Heart right ventricle (tissue), 16 donors: ENCODE results near the gene ARHGEF3. TPM values are rescaled to one million over a fixed set of nuclear protein-coding genes. Genes with fewer than 3 reads are reported as not detected.

Experiments used
- ATAC-seq, 8 donors: fragments of 200-7000 bp; cut with Tn5 transposase; one replicate each; pipeline ENCODE4 v1.9.1; 2020; ENCODE audit warnings: mild to moderate bottlenecking in 8 of 8, moderate library complexity in 8 of 8, moderate number of reproducible peaks in 1 of 8
- DNase-seq, 2 donors: peaks; one replicate each; pipeline ENCODE4 v3.0.0-alpha.2; 2020
- H3K27ac ChIP-seq, 10 donors: fragments of 200-600 bp; sonication (generic) in 2 of 10; one replicate each; pipeline versions ENCODE4 v1.5.0 to v1.8.0; 2020 to 2022; ENCODE audit warnings: mild to moderate bottlenecking in 3 of 10
- H3K27me3 ChIP-seq, 7 donors: fragments of 200-600 bp; one replicate each; pipeline ENCODE4 v1.8.0; 2021 to 2022; ENCODE audit warnings: mild to moderate bottlenecking in 2 of 7
- H3K36me3 ChIP-seq, 9 donors: fragments of 200-600 bp; sonication (generic) in 1 of 9; one replicate each; pipeline versions ENCODE4 v1.5.0 to v1.8.0; 2020 to 2022; ENCODE audit warnings: mild to moderate bottlenecking in 2 of 9
- H3K4me1 ChIP-seq, 9 donors: fragments of 200-600 bp; sonication (generic) in 1 of 9; one replicate each; pipeline versions ENCODE4 v1.5.0 to v1.8.0; 2020 to 2022; ENCODE audit warnings: mild to moderate bottlenecking in 4 of 9
- H3K4me3 ChIP-seq, 10 donors: fragments of 200-600 bp; sonication (generic) in 2 of 10; one replicate each; pipeline versions ENCODE4 v1.5.0 to v1.8.0; 2020 to 2022; ENCODE audit warnings: mild to moderate bottlenecking in 7 of 10, moderate library complexity in 2 of 10
- H3K9me3 ChIP-seq, 11 donors: fragments of 200-600 bp in 10 of 11; sonication (generic) in 2 of 11; one replicate each; pipeline versions ENCODE4 v1.5.0 to v1.8.0; 2013 to 2022; ENCODE audit warnings: mild to moderate bottlenecking in 2 of 11, control low read depth in 1 of 11, moderate library complexity in 1 of 11
- CTCF ChIP-seq, 9 donors: fragments of 200-600 bp; sonication (generic) in 2 of 9; IDR thresholded peaks; one replicate each; pipeline versions ENCODE4 v1.5.0 to v1.8.0; 2021 to 2022; ENCODE audit warnings: antibody characterized with exemption in 9 of 9, mild to moderate bottlenecking in 5 of 9, moderate library complexity in 1 of 9
- WGBS, 2 donors: extraction: QIAGEN DNeasy Blood & Tissue Kit; methylation state at CpG; one replicate each; pipeline ENCODE4 v1.1.7; 2013; ENCODE audit warnings: inconsistent platforms in 1 of 2; 5-methylcytosine and 5-hydroxymethylcytosine counted together
- intact Hi-C, 10 donors: fragments of 100-400 bp; cut with DNase I; formaldehyde crosslinking; loops; one replicate each; pipeline versions ENCODE4 v1.11.1 to v1.14.2; 2022
- polyA plus RNA-seq, 2 donors: library from polyadenylated mRNA; stranded (reverse); fragments of 200-250 nt; gene quantifications; one replicate each; pipeline ENCODE4 v1.2.3, GENCODE V29; 2013
- total RNA-seq, 10 donors: library from RNA; stranded (reverse); fragmentation: NEBNext Ultra II Directional in 3 of 10; extraction: Animal tissue kit (Norgen Biotek cat#: 25700) in 3 of 10; gene quantifications; one replicate each; pipeline versions ENCODE4 v1.2.1 to v1.2.4, GENCODE V29; 2021 to 2023
- donor health status: Arrhythmogenic right ventricular cardiomyopathy.
- donor health status: ischemic (EF 13 %, LVEDD 7.1; RV severe dilation, severe dysfunction).
- donor health status: healthy with polysubstance abuse.
- donor health status: DM: no; HTN: yes; CAD: no.
- donor health status: DM: no; HTN: no; CAD: no.
- donor health status: ischemic (EF 25% LVEDD 6.9; RV normal size, moderate dysfunction).
- donor health status: ischemic (EF 25% LVEDD 5.7; RV mildly dilated, moderate dysfunction).
- donor health status: healthy.
- donor health status: DM: yes; HTN: yes; CAD: no.
- donor health status: Ischemic cardiomyopathy.
- donor health status: ischemic (EF 35%, LVEDD 5.7; RV mildly dilated, moderate dysfunction).
- donor health status: nonischemic (EF 11% LVEDD 7.7; RV severe dilation, severe dysfunction).
- donor health status: DM: yes; HTN: yes; CAD: no.
- donor health status: PGD.
- donor health status: ischemic (EF 29% LVEDD 5.4; RV normal size, mild dysfunction).
- donor health status: nonischemic (EF 23%, LVEDD 6.1; RV moderate dilation, normal function).

Gene ARHGEF3
- total and polyA plus RNA-seq, 12 donors = 6.6 to 26.1 (median 17.0) TPM

- Histone ChIP-seq H3K9me3 (no peaks in the 10 kb centered on the region), H3K27me3 (peaks cover 0 to 3% (median 0%) of the 10 kb centered on the region in 7 donors), H3K27ac (no peak overlapping the region), H3K36me3 (no peaks in the 10 kb centered on the region), H3K4me3 (no peak overlapping the region), H3K4me1 (peaks cover 0 to 13% (median 9%) of the 10 kb centered on the region in 9 donors)
- no peak for ATAC-seq
- intact Hi-C loops = no loop called here
- no peak for TF ChIP-seq CTCF (IDR thresholded peaks at IDR 0.05)
- DNase-seq = no peak
- WGBS, 2 donors = 91 to 95% methylated on average over 2 of the region's 2 CpGs
Measured at GRCh38 chr3:56819016-56819809, 17.5 kb upstream of the ARHGEF3 start.

GRCh38 chr3:56818156-56818985 is 16.6 kb upstream of the ARHGEF3 start:
- 80 to 84% methylated on average over 6 of the region's 6 CpGs for WGBS, 2 donors
- H3K36me3 ChIP-seq = no peaks in the 10 kb centered on the region
- no peaks in the 10 kb centered on the region for H3K9me3 ChIP-seq
- no peak overlapping the region for H3K4me3 ChIP-seq
- H3K27ac ChIP-seq = no peak overlapping the region
- peaks cover 0 to 3% (median 0%) of the 10 kb centered on the region in 7 donors for H3K27me3 ChIP-seq
- no peak for TF ChIP-seq CTCF (IDR thresholded peaks at IDR 0.05)
- DNase-seq (no peak), ATAC-seq (no peak)
- H3K4me1 ChIP-seq = peaks cover 0 to 12% (median 6%) of the 10 kb centered on the region in 9 donors
- intact Hi-C loops = no loop called here

- WGBS, 2 donors = 86 to 94% methylated on average over 4 of the region's 4 CpGs
- Histone ChIP-seq H3K4me3 (no peak overlapping the region), H3K27ac (no peak overlapping the region), H3K36me3 (no peaks in the 10 kb centered on the region), H3K4me1 (peaks cover 0 to 19% (median 9%) of the 10 kb centered on the region in 9 donors), H3K27me3 (peaks cover 0 to 3% (median 0%) of the 10 kb centered on the region in 7 donors), H3K9me3 (no peaks in the 10 kb centered on the region)
- DNase-seq = no peak
- intact Hi-C loops = no loop called here
- ATAC-seq = no peak
- TF ChIP-seq CTCF (IDR thresholded peaks at IDR 0.05) = no peak
Measured at GRCh38 chr3:56817646-56818045, 15.9 kb upstream of the ARHGEF3 start.

GRCh38 chr3:56816061-56816460 is 14.3 kb upstream of the ARHGEF3 start:
- Histone ChIP-seq H3K9me3 (no peaks in the 10 kb centered on the region), H3K27ac (no peak overlapping the region), H3K27me3 (peaks cover 0 to 3% (median 0%) of the 10 kb centered on the region in 7 donors), H3K36me3 (no peaks in the 10 kb centered on the region), H3K4me1 (peaks cover 0 to 21% (median 10%) of the 10 kb centered on the region in 9 donors), H3K4me3 (no peak overlapping the region)
- DNase-seq = no peak
- intact Hi-C loops = no loop called here
- TF ChIP-seq CTCF (IDR thresholded peaks at IDR 0.05) = no peak
- no peak for ATAC-seq
